ENCODE data around the gene KRTAP20-4.

The KRTAP20-4 gene

DNA sequence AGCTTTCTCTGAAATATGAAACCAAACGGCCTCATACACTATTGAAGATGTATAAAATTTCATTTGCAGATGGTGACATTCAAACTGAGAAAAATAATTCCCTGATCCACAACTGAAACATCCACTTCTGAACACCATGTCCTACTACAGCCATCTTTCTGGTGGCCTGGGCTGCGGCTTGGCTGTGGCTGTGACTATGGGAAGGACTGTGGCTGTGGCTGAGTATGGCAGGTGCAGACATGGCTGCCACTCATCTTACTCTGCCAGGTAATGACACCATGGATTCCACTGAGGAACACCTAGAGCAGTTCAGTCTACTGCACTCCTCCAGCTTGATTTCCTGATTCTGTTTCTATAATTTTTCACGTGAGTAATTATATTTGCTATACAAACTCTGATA is at the start of gene KRTAP20-4:
KRTAP20-4 (plus strand) TSS at position 106 of the 400 bp plus-strand sequence.
- no peaks in the 10 kb centered on the region for H3K9me3 Mint-ChIP-seq (ENCODE audit: low read depth)
- no peaks in the 10 kb centered on the region for H3K36me3 Mint-ChIP-seq
- H3K4me3 Mint-ChIP-seq = no peak within 1 kb of the TSS
- H3K27me3 Mint-ChIP-seq = no peaks in the 10 kb centered on the region
- H3K4me1 Mint-ChIP-seq (ENCODE audit: low read depth) = no peaks in the 10 kb centered on the region
- no peak within 1 kb of the TSS for H3K27ac Mint-ChIP-seq

DNA sequence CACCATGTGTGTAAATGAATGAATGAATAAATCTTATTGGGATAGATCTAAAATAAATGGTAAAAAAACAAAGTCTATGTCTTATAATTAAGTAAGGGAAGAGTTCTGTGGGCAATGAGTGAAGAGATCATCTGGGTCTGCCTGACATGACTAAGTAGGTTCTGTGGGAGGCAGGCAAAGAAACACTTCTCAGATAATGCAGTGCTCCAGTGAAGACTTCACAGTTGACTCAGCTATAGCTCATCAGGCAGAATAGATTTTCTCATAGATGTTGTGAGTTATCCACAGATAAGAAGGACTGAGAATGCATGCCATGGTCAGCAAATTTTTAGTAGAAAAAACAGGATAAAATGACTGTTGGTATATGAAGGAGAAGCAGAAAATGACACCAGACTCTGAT is 42.7 kb upstream of the KRTAP20-4 start:
- Mint-ChIP-seq H3K27ac (no peak overlapping the region), H3K4me3 (no peak overlapping the region), H3K27me3 (peaks cover 2% of the 10 kb centered on the region), H3K9me3 (ENCODE audit: low read depth) (peaks cover 4% of the 10 kb centered on the region), H3K36me3 (no peaks in the 10 kb centered on the region), H3K4me1 (ENCODE audit: low read depth) (no peaks in the 10 kb centered on the region)

DNA sequence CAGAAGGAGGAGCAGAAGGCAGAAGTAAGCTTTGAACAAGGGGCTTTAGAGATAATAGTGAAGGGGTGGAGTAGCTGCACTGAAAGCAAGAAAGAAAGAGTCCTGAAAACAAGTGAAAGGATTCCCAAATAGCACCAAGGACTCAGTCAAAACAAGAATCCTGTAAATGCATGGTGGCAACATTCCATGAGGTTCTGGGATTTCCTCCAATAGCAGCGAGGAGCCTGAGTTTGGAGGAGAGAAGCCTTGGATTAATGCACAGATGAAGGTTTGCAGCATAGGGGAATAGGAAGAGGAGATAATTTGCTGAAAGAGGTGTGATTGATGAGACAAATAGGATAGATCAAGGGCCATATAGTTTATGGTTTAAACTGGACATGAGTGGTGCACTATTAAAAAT is 41.1 kb upstream of the KRTAP20-4 start:
- Mint-ChIP-seq H3K27me3 (peaks cover 2% of the 10 kb centered on the region), H3K36me3 (no peaks in the 10 kb centered on the region), H3K4me1 (ENCODE audit: low read depth) (no peaks in the 10 kb centered on the region), H3K27ac (no peak overlapping the region), H3K4me3 (no peak overlapping the region), H3K9me3 (ENCODE audit: low read depth) (no peaks in the 10 kb centered on the region)

DNA sequence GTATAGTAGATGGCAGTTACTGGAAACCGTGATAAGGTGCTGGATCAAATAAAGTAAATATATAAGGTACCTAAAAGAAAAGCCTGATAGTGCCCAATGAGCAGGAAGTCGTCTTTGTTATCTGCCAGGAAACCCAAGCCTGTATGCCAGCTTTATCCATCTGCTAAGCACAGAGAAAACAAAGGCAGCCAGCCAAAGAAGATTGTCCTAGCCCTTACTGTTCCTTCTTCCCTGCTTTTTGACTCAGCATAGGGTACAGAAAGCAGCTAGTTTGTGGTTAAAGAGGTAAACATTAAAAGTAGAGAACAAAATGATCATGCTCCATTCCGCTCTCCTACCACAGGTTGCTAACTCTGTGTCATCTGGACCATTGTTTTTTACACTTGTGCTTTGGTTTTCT is 40.3 kb upstream of the KRTAP20-4 start:
- Mint-ChIP-seq H3K4me3 (no peak overlapping the region), H3K27me3 (peaks cover 2% of the 10 kb centered on the region), H3K36me3 (no peaks in the 10 kb centered on the region), H3K27ac (no peak overlapping the region), H3K4me1 (ENCODE audit: low read depth) (no peaks in the 10 kb centered on the region), H3K9me3 (ENCODE audit: low read depth) (no peaks in the 10 kb centered on the region)

DNA sequence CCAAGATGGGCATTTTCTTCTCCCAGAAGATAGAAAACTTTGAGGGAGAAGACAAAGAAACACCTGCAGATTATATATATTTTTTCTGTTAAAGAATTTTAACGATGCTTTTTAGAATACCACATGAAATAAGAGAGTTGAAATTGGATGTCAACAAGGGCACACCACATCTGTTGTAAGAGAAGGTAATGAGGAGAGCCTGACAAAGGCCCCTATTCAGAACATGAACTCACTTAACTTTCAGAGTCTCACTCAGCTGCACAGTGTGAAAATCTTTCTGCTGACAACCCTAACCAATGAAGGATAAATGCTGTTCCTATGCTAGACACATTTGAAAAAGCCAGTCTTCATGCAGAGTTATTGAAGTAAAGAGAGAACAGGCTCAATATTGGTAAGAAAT is 37.6 kb upstream of the KRTAP20-4 start:
- no peak overlapping the region for H3K27ac Mint-ChIP-seq
- H3K36me3 Mint-ChIP-seq = no peaks in the 10 kb centered on the region
- H3K4me1 Mint-ChIP-seq (ENCODE audit: low read depth) = no peaks in the 10 kb centered on the region
- no peaks in the 10 kb centered on the region for H3K9me3 Mint-ChIP-seq (ENCODE audit: low read depth)
- no peaks in the 10 kb centered on the region for H3K27me3 Mint-ChIP-seq
- no peak overlapping the region for H3K4me3 Mint-ChIP-seq

DNA sequence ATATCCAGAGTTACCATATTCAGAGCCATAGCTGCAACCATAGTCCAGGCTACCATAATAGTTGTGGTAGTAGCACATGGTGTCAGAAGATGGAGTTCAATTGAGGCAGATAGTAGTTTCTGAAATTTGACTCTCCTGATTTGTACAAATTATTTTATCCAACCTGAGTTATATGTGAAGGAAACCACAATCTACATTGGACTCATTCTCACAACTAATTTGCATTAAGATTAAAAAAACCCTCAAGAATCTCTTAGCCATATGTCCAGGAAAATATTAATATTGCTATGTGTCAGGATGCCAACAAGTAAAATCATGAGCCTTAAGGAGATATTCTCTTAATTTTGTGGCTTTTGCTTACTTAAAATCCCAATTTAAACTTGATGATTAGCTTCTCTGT is 30.1 kb upstream of the KRTAP20-4 start, which contains the start of gene KRTAP22-2:
KRTAP22-2 (minus strand) TSS at position 101 of the 400 bp plus-strand sequence.
- H3K9me3 Mint-ChIP-seq (ENCODE audit: low read depth) = peaks cover 4% of the 10 kb centered on the region
- no peaks in the 10 kb centered on the region for H3K36me3 Mint-ChIP-seq
- H3K4me3 Mint-ChIP-seq = no peak within 1 kb of the TSS
- H3K4me1 Mint-ChIP-seq (ENCODE audit: low read depth) = no peaks in the 10 kb centered on the region
- no peak within 1 kb of the TSS for H3K27ac Mint-ChIP-seq
- no peaks in the 10 kb centered on the region for H3K27me3 Mint-ChIP-seq

DNA sequence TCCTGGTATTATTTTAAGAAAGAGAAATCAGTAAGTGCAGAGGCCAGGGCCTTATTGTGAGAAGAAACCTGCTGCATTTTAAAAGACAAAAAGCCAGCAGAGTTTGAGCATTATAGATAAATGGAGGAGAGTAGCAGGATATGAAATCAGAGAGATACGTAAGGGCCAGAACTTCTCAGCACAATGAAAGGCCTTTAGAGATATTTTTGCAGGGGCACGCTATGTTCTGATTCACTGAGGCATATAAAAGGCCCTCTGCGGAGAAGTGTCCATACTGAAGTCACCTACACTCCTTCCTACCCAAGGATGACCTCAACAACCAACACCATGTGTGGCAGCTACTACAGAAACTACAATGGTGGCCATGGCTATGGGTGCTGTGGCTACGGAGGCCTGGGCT is 28.3 kb upstream of the KRTAP20-4 start, which contains the start of gene KRTAP6-3:
KRTAP6-3 (plus strand) TSS at position 301 of the 400 bp plus-strand sequence; CDS start at position 307, 6 bp downstream.
- peaks cover 2% of the 10 kb centered on the region for H3K27me3 Mint-ChIP-seq
- H3K9me3 Mint-ChIP-seq (ENCODE audit: low read depth) = peaks cover 5% of the 10 kb centered on the region
- no peaks in the 10 kb centered on the region for H3K4me1 Mint-ChIP-seq (ENCODE audit: low read depth)
- H3K4me3 Mint-ChIP-seq = no peak within 1 kb of the TSS
- no peak within 1 kb of the TSS for H3K27ac Mint-ChIP-seq
- no peaks in the 10 kb centered on the region for H3K36me3 Mint-ChIP-seq

DNA sequence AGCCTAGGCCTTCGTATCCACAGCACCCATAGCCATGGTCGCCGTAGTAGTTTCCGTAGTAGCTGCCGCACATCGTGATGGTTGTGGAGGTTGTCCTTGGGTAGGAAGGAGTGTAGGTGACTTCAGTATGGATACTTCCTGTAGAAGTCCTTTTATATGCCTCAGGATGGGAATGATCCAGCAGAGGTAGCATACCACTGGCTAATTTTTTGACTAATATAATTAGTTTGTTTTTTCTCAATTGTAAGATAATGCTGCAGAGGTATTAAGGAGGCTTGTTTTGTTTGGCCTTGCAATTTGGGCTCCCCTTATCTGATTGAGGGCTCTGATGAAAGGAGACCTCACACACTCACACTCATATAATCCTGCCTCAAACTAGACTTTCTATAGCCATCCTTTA is 21.6 kb upstream of the KRTAP20-4 start, which contains the start of gene KRTAP6-2:
KRTAP6-2 (minus strand) TSS at position 101 of the 400 bp plus-strand sequence; CDS start at position 73, 28 bp downstream.
- H3K4me3 Mint-ChIP-seq = no peak within 1 kb of the TSS
- peaks cover 5% of the 10 kb centered on the region for H3K9me3 Mint-ChIP-seq (ENCODE audit: low read depth)
- no peak within 1 kb of the TSS for H3K27ac Mint-ChIP-seq
- H3K27me3 Mint-ChIP-seq = peaks cover 4% of the 10 kb centered on the region
- no peaks in the 10 kb centered on the region for H3K36me3 Mint-ChIP-seq
- no peaks in the 10 kb centered on the region for H3K4me1 Mint-ChIP-seq (ENCODE audit: low read depth)

DNA sequence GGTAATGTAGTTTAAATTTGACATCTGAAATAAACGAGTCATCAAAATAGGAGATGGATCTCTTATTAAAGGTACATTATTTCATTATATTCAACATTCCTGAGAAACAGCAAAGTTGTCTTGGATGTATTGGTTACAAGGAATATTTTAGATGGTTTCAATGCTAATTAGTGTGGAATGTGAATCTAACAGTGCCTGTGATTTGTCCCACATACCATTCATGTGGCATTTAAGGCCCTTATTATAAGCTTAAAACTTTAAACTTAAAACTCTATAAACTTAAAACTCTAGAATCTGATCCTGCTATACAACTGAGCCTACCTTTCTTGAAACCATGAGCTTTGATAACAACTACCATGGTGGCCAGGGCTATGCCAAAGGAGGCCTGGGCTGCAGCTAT is 19.6 kb upstream of the KRTAP20-4 start, which contains the start of gene KRTAP22-1:
KRTAP22-1 (plus strand) TSS at position 301 of the 400 bp plus-strand sequence.
- H3K9me3 Mint-ChIP-seq (ENCODE audit: low read depth) = no peaks in the 10 kb centered on the region

DNA sequence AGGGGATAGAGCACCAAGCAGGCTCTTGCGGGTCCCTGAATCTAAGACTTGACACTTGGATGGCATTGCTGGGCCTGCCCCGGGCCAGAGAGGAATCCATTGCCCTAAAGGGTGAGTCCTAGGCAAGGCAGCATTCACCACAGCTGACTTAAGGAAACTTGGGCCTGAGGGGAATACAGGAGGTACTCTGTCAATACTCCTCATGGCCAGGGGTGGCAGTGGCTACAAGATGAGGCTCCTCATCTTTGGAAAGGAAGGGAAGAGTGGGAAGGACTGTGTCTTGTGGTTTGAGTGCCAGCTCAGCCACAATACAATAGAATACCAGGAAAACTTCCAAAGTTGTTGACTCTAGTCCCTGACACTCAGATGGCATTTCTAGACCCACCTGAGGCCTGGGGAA is 14.5 kb upstream of the KRTAP20-4 start:
- no peaks in the 10 kb centered on the region for H3K36me3 Mint-ChIP-seq
- no peaks in the 10 kb centered on the region for H3K4me1 Mint-ChIP-seq (ENCODE audit: low read depth)
- H3K27ac Mint-ChIP-seq = no peak overlapping the region
- H3K27me3 Mint-ChIP-seq = no peaks in the 10 kb centered on the region
- peaks cover 7% of the 10 kb centered on the region for H3K9me3 Mint-ChIP-seq (ENCODE audit: low read depth)
- no peak overlapping the region for H3K4me3 Mint-ChIP-seq

More for the DNA sequence above, 19.6 kb upstream of the KRTAP20-4 start, which contains the start of gene KRTAP22-1:
- no peak within 1 kb of the TSS for H3K27ac Mint-ChIP-seq
- no peaks in the 10 kb centered on the region for H3K36me3 Mint-ChIP-seq
- peaks cover 4% of the 10 kb centered on the region for H3K27me3 Mint-ChIP-seq
- no peak within 1 kb of the TSS for H3K4me3 Mint-ChIP-seq
- H3K4me1 Mint-ChIP-seq (ENCODE audit: low read depth) = no peaks in the 10 kb centered on the region

DNA sequence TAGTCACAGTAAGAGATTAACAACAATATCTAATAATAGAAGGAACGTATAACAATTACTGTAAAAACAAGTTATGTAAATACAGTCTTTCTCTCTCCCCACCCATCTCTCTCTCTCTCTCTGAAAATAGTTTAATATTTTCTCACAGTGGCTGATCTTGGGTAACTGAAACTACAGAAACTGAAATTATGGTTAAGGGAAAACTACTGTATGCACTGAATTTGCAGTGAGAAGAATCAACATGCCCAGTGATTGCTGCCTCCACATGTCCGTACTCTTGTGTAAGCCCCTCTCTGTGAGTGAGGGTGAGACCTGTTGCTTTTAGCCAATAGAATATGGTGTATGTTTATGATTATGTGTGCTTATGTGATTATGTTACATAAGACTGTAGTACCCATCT is 8.3 kb upstream of the KRTAP20-4 start:
- peaks cover 9% of the 10 kb centered on the region for H3K9me3 Mint-ChIP-seq (ENCODE audit: low read depth)
- no peak overlapping the region for H3K4me3 Mint-ChIP-seq
- no peaks in the 10 kb centered on the region for H3K36me3 Mint-ChIP-seq
- no peaks in the 10 kb centered on the region for H3K27me3 Mint-ChIP-seq
- H3K27ac Mint-ChIP-seq = no peak overlapping the region
- H3K4me1 Mint-ChIP-seq (ENCODE audit: low read depth) = no peaks in the 10 kb centered on the region

DNA sequence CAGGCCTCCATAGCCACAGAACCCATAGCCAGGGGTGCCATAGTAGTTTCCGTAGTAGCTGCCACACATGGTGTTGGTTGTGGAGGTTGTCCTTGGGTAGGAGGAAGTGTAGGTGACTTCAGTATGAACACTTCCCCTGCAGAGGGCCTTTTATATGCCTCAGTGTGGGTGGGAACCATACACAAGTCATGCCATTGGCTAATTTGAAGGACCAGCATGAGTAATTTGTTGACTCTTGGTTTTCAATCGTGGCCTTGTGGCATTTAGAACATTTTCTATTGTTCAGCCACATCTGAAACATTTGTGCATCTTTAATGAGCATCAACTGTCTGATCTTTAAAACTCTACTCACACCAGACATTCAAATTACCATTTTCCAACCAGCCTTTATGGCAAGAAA is 6.6 kb upstream of the KRTAP20-4 start, which contains the start of gene KRTAP6-1:
KRTAP6-1 (minus strand) TSS at position 95 of the 400 bp plus-strand sequence; CDS start at position 69, 26 bp downstream.
- H3K4me3 Mint-ChIP-seq = no peak within 1 kb of the TSS
- no peak within 1 kb of the TSS for H3K27ac Mint-ChIP-seq
- H3K27me3 Mint-ChIP-seq = no peaks in the 10 kb centered on the region
- H3K36me3 Mint-ChIP-seq = no peaks in the 10 kb centered on the region
- no peaks in the 10 kb centered on the region for H3K4me1 Mint-ChIP-seq (ENCODE audit: low read depth)
- peaks cover 9% of the 10 kb centered on the region for H3K9me3 Mint-ChIP-seq (ENCODE audit: low read depth)

DNA sequence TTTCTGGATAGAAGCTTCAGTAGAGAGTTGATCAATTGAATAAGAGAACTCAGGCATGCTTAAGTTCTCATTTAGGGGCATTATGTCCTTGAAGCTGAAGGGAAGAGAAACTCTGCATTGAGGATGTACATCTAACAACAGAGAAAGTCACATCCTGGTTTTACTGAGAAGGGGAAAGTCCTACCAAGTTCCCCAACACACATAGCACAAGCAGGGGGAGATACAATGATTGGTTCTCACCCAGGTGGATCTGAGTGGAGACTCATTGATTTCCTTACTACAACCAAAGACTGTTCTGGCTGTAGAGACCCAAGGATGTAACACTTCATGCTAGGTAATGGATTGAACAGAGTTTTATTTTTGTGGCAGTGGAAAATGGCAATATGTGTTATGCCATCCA is 5.2 kb upstream of the KRTAP20-4 start:
- Mint-ChIP-seq H3K9me3 (ENCODE audit: low read depth) (peaks cover 8% of the 10 kb centered on the region), H3K4me3 (no peak overlapping the region), H3K27me3 (no peaks in the 10 kb centered on the region), H3K27ac (no peak overlapping the region), H3K36me3 (no peaks in the 10 kb centered on the region), H3K4me1 (ENCODE audit: low read depth) (no peaks in the 10 kb centered on the region)

DNA sequence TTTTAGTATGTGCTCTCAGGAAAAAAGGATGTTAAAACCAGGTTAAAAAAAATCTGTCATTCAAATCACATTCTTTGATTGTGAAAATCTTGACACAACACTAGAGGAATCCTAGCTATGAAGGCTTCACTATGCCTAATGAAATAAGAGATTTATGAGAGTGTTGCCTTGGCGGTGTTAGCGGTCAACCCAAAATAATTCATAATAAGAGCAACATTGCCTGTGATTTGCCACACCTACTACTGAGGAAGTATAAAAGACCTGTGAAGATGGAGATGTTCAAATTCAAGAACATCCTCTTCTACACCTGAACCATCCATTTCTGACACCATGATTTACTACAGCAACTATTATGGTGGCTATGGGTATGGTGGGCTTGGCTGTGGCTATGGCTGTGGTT is 4.3 kb upstream of the KRTAP20-4 start, which contains the start of gene KRTAP20-1:
KRTAP20-1 (plus strand) TSS at position 301 of the 400 bp plus-strand sequence; CDS start at position 331, 30 bp downstream.
- H3K27me3 Mint-ChIP-seq = no peaks in the 10 kb centered on the region
- H3K36me3 Mint-ChIP-seq = no peaks in the 10 kb centered on the region
- no peak within 1 kb of the TSS for H3K4me3 Mint-ChIP-seq
- H3K9me3 Mint-ChIP-seq (ENCODE audit: low read depth) = no peaks in the 10 kb centered on the region
- no peaks in the 10 kb centered on the region for H3K4me1 Mint-ChIP-seq (ENCODE audit: low read depth)
- H3K27ac Mint-ChIP-seq = no peak within 1 kb of the TSS

DNA sequence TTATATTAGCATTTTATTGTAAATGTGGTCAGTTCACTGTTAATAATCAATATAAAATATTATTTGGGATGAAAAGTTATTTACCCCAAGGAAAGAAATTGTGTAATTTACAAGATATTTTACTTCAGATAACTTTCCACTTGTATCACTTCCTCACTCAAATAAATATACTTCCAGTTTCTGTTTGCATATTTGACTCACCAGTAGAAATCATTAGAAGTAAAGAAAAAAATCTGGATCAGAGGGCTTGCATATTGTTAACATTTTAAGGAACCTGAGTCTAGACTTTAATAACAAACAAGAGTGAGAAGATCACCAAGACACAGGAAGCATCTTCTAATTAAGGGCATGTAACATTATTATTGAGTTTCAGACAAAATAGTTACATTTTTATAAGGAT is 347 bp upstream of the KRTAP20-4 start:
- no peaks in the 10 kb centered on the region for H3K36me3 Mint-ChIP-seq
- H3K4me3 Mint-ChIP-seq = no peak overlapping the region
- H3K9me3 Mint-ChIP-seq (ENCODE audit: low read depth) = no peaks in the 10 kb centered on the region
- no peak overlapping the region for H3K27ac Mint-ChIP-seq
- H3K27me3 Mint-ChIP-seq = no peaks in the 10 kb centered on the region
- H3K4me1 Mint-ChIP-seq (ENCODE audit: low read depth) = no peaks in the 10 kb centered on the region

DNA sequence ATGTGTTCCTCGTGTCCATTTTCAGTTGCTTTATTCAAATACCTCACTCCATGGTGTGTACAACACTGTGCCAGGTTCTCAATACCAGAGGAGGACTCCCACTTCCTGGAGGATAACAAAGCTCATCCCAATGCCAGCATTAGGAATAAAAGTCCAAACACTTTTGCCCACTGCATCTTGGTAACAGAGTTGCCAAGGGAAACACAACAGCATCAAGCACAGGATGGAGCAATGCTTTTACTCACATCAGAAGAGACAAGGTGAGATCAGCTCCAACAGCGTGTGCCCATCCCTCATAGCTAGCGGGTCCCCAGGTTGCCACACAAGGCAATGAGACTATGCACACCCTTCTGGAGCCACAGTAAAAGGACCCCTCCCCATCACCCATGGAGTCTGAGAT is 2.9 kb downstream of the KRTAP20-4 start:
- Mint-ChIP-seq H3K4me3 (no peak overlapping the region), H3K36me3 (no peaks in the 10 kb centered on the region), H3K27ac (no peak overlapping the region), H3K9me3 (ENCODE audit: low read depth) (no peaks in the 10 kb centered on the region), H3K27me3 (no peaks in the 10 kb centered on the region), H3K4me1 (ENCODE audit: low read depth) (no peaks in the 10 kb centered on the region)

Measured in activated naive CD8-positive, alpha-beta T cell (primary cell).